Breast epithelium (tissue), 4 donors: ENCODE measurements around the gene ADGRV1. TPM values are rescaled to one million over a fixed set of nuclear protein-coding genes. Genes with fewer than 3 reads are reported as not detected.

Experiments
- DNase-seq, 2 donors: peaks; one replicate each; pipeline ENCODE4 v3.0.0-alpha.2; 2019; ENCODE audit warnings: low spot score in 2 of 2
- H3K27ac ChIP-seq, 2 donors: fragments of 200-600 bp; sonication (generic) in 1 of 2; one replicate each; pipeline ENCODE4 v1.5.1; 2016 to 2019; ENCODE audit warnings: mild to moderate bottlenecking in 1 of 2
- H3K27me3 ChIP-seq, 2 donors: fragments of 200-600 bp; sonication (generic) in 1 of 2; one replicate each; pipeline versions ENCODE4 v1.5.1 to v1.6.0; 2017 to 2019; ENCODE audit warnings: control low read depth in 1 of 2, mild to moderate bottlenecking in 1 of 2
- H3K36me3 ChIP-seq: fragments of 200-600 bp; one replicate; pipeline ENCODE4 v1.5.1; 2019
- H3K4me1 ChIP-seq, 2 donors: fragments of 200-600 bp; sonication (generic); one replicate each; pipeline ENCODE4 v1.5.1; 2016 to 2019; ENCODE audit warnings: control low read depth in 1 of 2
- H3K4me3 ChIP-seq, 3 donors: fragments of 200-600 bp; sonication (generic); 1 replicate in 2 of 3; 2 replicates in 1 of 3; pipeline ENCODE4 v1.5.1; 2016 to 2019; ENCODE audit warnings: mild to moderate bottlenecking in 3 of 3, moderate library complexity in 2 of 3
- H3K9me3 ChIP-seq, 2 donors: fragments of 200-600 bp; sonication (generic) in 1 of 2; one replicate each; pipeline ENCODE4 v1.5.1; 2016 to 2019; ENCODE audit warnings: control low read depth in 1 of 2
- CTCF ChIP-seq, 3 donors: fragments of 450-650 bp; IDR thresholded peaks; one replicate each; pipeline ENCODE4 v1.5.1; 2016 to 2017; ENCODE audit warnings: antibody characterized with exemption in 3 of 3, mild to moderate bottlenecking in 3 of 3, moderate library complexity in 3 of 3
- POLR2A ChIP-seq: fragments of 450-650 bp; IDR thresholded peaks from one replicate; pipeline ENCODE4 v1.6.1; 2016; ENCODE audit warnings: antibody characterized with exemption, mild to moderate bottlenecking, moderate library complexity
- POLR2AphosphoS5 ChIP-seq, 3 donors: sonication (generic); formaldehyde crosslinking; IDR thresholded peaks; one replicate each; pipeline ENCODE4 v1.6.1; 2017; ENCODE audit warnings: antibody characterized with exemption in 3 of 3
- intact Hi-C: fragments of 100-400 bp; cut with DNase I; formaldehyde crosslinking; loops from one replicate; pipeline ENCODE4 v1.15.1; 2023; ENCODE audit warnings: low total_unique reads
- total RNA-seq, 3 donors: library from RNA; depleted of rRNA; stranded (reverse); fragments of >200 nt; gene quantifications; one replicate each; pipeline ENCODE4 v1.1.0, GENCODE V29; 2016

The ADGRV1 gene
- total RNA-seq, 3 donors from 2014 or later, result 0.32 to 85.2 (median 55.3) TPM

GRCh38 chr5:91070761-91071550, 512.4 kb downstream of the ADGRV1 start:
- no peaks in the 10 kb centered on the region for H3K4me1 ChIP-seq
- no peak for TF ChIP-seq POLR2A
- TF ChIP-seq POLR2AphosphoS5 (IDR thresholded peaks at IDR 0.05), result no peak
- TF ChIP-seq CTCF (IDR thresholded peaks at IDR 0.05), result no peak
- DNase-seq, result no peak
- no peaks in the 10 kb centered on the region for H3K9me3 ChIP-seq
- no peaks in the 10 kb centered on the region for H3K36me3 ChIP-seq
- no peak overlapping the region for H3K27ac ChIP-seq
- no peaks in the 10 kb centered on the region for H3K27me3 ChIP-seq
- no peak overlapping the region for H3K4me3 ChIP-seq
- intact Hi-C loops, result no loop called here

GRCh38 chr5:91072881-91073280, 514.3 kb downstream of the ADGRV1 start:
- no peaks in the 10 kb centered on the region for H3K9me3 ChIP-seq
- no peak overlapping the region for H3K27ac ChIP-seq
- intact Hi-C loops, result no loop called here
- no peak for DNase-seq
- no peak overlapping the region for H3K4me3 ChIP-seq
- no peaks in the 10 kb centered on the region for H3K27me3 ChIP-seq
- no peaks in the 10 kb centered on the region for H3K36me3 ChIP-seq
- H3K4me1 ChIP-seq, result no peaks in the 10 kb centered on the region
- TF ChIP-seq POLR2AphosphoS5 (IDR thresholded peaks at IDR 0.05) (no peak), POLR2A (no peak)

- no peak overlapping the region for H3K27ac ChIP-seq
- H3K4me3 ChIP-seq, result no peak overlapping the region
- no peak for DNase-seq
- no peaks in the 10 kb centered on the region for H3K4me1 ChIP-seq
- H3K27me3 ChIP-seq, result no peaks in the 10 kb centered on the region
- no peaks in the 10 kb centered on the region for H3K9me3 ChIP-seq
- intact Hi-C loops, result no loop called here
- no peaks in the 10 kb centered on the region for H3K36me3 ChIP-seq
- TF ChIP-seq POLR2A, result no peak
- no peak for TF ChIP-seq POLR2AphosphoS5 (IDR thresholded peaks at IDR 0.05)
- TF ChIP-seq CTCF (IDR thresholded peaks at IDR 0.05), result no peak
Measured at GRCh38 chr5:91074615-91075014, 516.0 kb downstream of the ADGRV1 start.

- no peak overlapping the region for H3K4me3 ChIP-seq
- TF ChIP-seq POLR2A, result no peak
- TF ChIP-seq CTCF (IDR thresholded peaks at IDR 0.05), result no peak
- no peak for TF ChIP-seq POLR2AphosphoS5 (IDR thresholded peaks at IDR 0.05)
- DNase-seq, result no peak
- intact Hi-C loops, result no loop called here
- no peak overlapping the region for H3K27ac ChIP-seq
- H3K4me1 ChIP-seq, result no peaks in the 10 kb centered on the region
- H3K9me3 ChIP-seq, result no peaks in the 10 kb centered on the region
- H3K36me3 ChIP-seq, result no peaks in the 10 kb centered on the region
- no peaks in the 10 kb centered on the region for H3K27me3 ChIP-seq
Measured at GRCh38 chr5:91076138-91076537, 517.5 kb downstream of the ADGRV1 start.

GRCh38 chr5:91077623-91078022, 519.0 kb downstream of the ADGRV1 start:
- H3K27ac ChIP-seq, result no peak overlapping the region
- no peaks in the 10 kb centered on the region for H3K27me3 ChIP-seq
- TF ChIP-seq POLR2A (no peak), CTCF (IDR thresholded peaks at IDR 0.05) (no peak), POLR2AphosphoS5 (IDR thresholded peaks at IDR 0.05) (no peak)
- H3K4me1 ChIP-seq, result no peaks in the 10 kb centered on the region
- no peak overlapping the region for H3K4me3 ChIP-seq
- H3K9me3 ChIP-seq, result no peaks in the 10 kb centered on the region
- no peaks in the 10 kb centered on the region for H3K36me3 ChIP-seq
- no peak for DNase-seq
- intact Hi-C loops, result no loop called here
